Fibroblast of villous mesenchyme (primary cell): Measurements from ENCODE around the gene IL10RA. TPM values are rescaled to one million over a fixed set of nuclear protein-coding genes. Genes with fewer than 3 reads are reported as not detected.

Experiments used
- DNase-seq: peaks from one replicate; pipeline ENCODE4 v3.0.0-alpha.2; 2010; ENCODE audit warnings: low read depth
- H3K4me3 ChIP-seq: 2 replicates; pipeline ENCODE4 v1.5.1; 2011; ENCODE audit warnings: low read depth, mild to moderate bottlenecking, low read length
- CTCF ChIP-seq: IDR thresholded peaks from 2 replicates; pipeline ENCODE4 v1.5.1; 2012; ENCODE audit warnings: low read depth, mild to moderate bottlenecking, low read length; ENCODE audit not compliant: insufficient read depth
- total RNA-seq: library from RNA; depleted of rRNA; stranded (reverse); fragments of >200 nt; gene quantifications from 2 replicates; pipeline ENCODE4 v1.2.3, GENCODE V29; 2012

Gene IL10RA
- total RNA-seq, 1 donor: not detected

- no peak overlapping the region for H3K4me3 ChIP-seq
- TF ChIP-seq CTCF: no peak
- DNase-seq: no peak
These were observed 5.5 kb upstream of the IL10RA start for GRCh38 chr11:117980720-117981119.

GRCh38 chr11:117983163-117983475, 3.1 kb upstream of the IL10RA start:
- TF ChIP-seq CTCF: no peak
- DNase-seq: no peak

GRCh38 chr11:117984476-117984875, 1.7 kb upstream of the IL10RA start:
- no peak for TF ChIP-seq CTCF

More at GRCh38 chr11:117983163-117983475, 3.1 kb upstream of the IL10RA start:
- no peak overlapping the region for H3K4me3 ChIP-seq

GRCh38 chr11:117986981-117987574, 884 bp downstream of the IL10RA start:
- H3K4me3 ChIP-seq: no peak overlapping the region
- DNase-seq: no peak
- no peak for TF ChIP-seq CTCF

More at GRCh38 chr11:117984476-117984875, 1.7 kb upstream of the IL10RA start:
- no peak for DNase-seq
- no peak overlapping the region for H3K4me3 ChIP-seq

- DNase-seq: no peak
- no peak for TF ChIP-seq CTCF
- no peak overlapping the region for H3K4me3 ChIP-seq
These were observed 3.3 kb downstream of the IL10RA start for GRCh38 chr11:117989351-117990102.

- no peak overlapping the region for H3K4me3 ChIP-seq
- TF ChIP-seq CTCF: no peak
- no peak for DNase-seq
These were observed 5.9 kb downstream of the IL10RA start for GRCh38 chr11:117992136-117992535.

- DNase-seq: no peak
- TF ChIP-seq CTCF: no peak
- no peak overlapping the region for H3K4me3 ChIP-seq
These were observed 6.4 kb downstream of the IL10RA start for GRCh38 chr11:117992620-117993019.
